DND-41 (cell line): Measurements from ENCODE around the gene SNAI3.

Source experiments
- ATAC-seq: fragments of 200-7000 bp; cut with Tn5 transposase; 3 replicates; pipeline ENCODE4 v1.9.1; 2021; ENCODE audit warnings: low read depth; ENCODE audit not compliant: insufficient read depth
- DNase-seq: peaks from one replicate; pipeline ENCODE4 v3.0.0-alpha.2; 2020
- H2AFZ ChIP-seq: 2 replicates; pipeline ENCODE4 v1.6.0; 2012; ENCODE audit warnings: low read depth, low read length
- H3K27ac ChIP-seq: 2 replicates; pipeline ENCODE4 v1.5.1; 2012; ENCODE audit warnings: low read length, inconsistent platforms
- H3K27me3 ChIP-seq: fragments of 200-600 bp; sonication (generic); 2 replicates; pipeline ENCODE4 v1.6.0; 2012; ENCODE audit warnings: low read length, mild to moderate bottlenecking, inconsistent platforms; ENCODE audit not compliant: insufficient read depth, poor library complexity
- H3K36me3 ChIP-seq: 2 replicates; pipeline ENCODE4 v1.5.1; 2012; ENCODE audit warnings: low read length, inconsistent platforms; ENCODE audit not compliant: insufficient read depth
- H3K4me1 ChIP-seq: 2 replicates; pipeline ENCODE4 v1.5.1; 2012; ENCODE audit warnings: mild to moderate bottlenecking, low read length; ENCODE audit not compliant: insufficient read depth
- H3K4me2 ChIP-seq: 2 replicates; pipeline ENCODE4 v1.6.0; 2012; ENCODE audit warnings: mild to moderate bottlenecking, moderate library complexity, low read length, inconsistent platforms; ENCODE audit not compliant: insufficient read depth
- H3K4me3 ChIP-seq, 2 experiments: fragments of 200-600 bp in 1 of 2; shearing (Covaris generic) in 1 of 2; 2 replicates each; pipeline ENCODE4 v1.5.1; 2012 to 2016; ENCODE audit warnings: inconsistent platforms in 2 of 2, low read length in 2 of 2, mild to moderate bottlenecking in 2 of 2, low read depth in 1 of 2, moderate library complexity in 1 of 2
- H3K79me2 ChIP-seq: 2 replicates; pipeline ENCODE4 v1.6.0; 2012; ENCODE audit warnings: low read length, inconsistent platforms; ENCODE audit not compliant: insufficient read depth
- H3K9ac ChIP-seq: 2 replicates; pipeline ENCODE4 v1.6.0; 2012; ENCODE audit warnings: low read depth, mild to moderate bottlenecking, inconsistent platforms, low read length, moderate library complexity
- H3K9me3 ChIP-seq: 2 replicates; pipeline ENCODE4 v1.5.1; 2012; ENCODE audit warnings: low read length, moderate library complexity, mild to moderate bottlenecking, inconsistent platforms; ENCODE audit not compliant: insufficient read depth, severe bottlenecking
- H4K20me1 ChIP-seq: 2 replicates; pipeline ENCODE4 v1.6.0; 2012; ENCODE audit warnings: low read length; ENCODE audit not compliant: insufficient read depth
- EZH2 ChIP-seq: IDR thresholded peaks from 3 replicates; pipeline ENCODE4 v1.6.1; 2012; ENCODE audit warnings: borderline replicate concordance, low read depth, mild to moderate bottlenecking, moderate library complexity, low read length, inconsistent platforms; ENCODE audit not compliant: severe bottlenecking
- TF ChIP-seq, protein P1 (sequence below): IDR thresholded peaks from 2 replicates; pipeline ENCODE4 v1.5.1; 2012; ENCODE audit warnings: borderline replicate concordance, low read length, moderate library complexity, mild to moderate bottlenecking; ENCODE audit not compliant: poor library complexity, severe bottlenecking; ENCODE audit errors: extremely low read depth

SNAI3 gene

GRCh38 chr16:88713054-88713453, 26.7 kb upstream of the SNAI3 start:
- no peak overlapping the region for H3K4me2 ChIP-seq
- H3K9ac ChIP-seq, result no peak overlapping the region
- H3K27ac ChIP-seq, result no peak overlapping the region
- H3K79me2 ChIP-seq, result peaks cover 31% of the 10 kb centered on the region
- TF ChIP-seq, protein P1, sequence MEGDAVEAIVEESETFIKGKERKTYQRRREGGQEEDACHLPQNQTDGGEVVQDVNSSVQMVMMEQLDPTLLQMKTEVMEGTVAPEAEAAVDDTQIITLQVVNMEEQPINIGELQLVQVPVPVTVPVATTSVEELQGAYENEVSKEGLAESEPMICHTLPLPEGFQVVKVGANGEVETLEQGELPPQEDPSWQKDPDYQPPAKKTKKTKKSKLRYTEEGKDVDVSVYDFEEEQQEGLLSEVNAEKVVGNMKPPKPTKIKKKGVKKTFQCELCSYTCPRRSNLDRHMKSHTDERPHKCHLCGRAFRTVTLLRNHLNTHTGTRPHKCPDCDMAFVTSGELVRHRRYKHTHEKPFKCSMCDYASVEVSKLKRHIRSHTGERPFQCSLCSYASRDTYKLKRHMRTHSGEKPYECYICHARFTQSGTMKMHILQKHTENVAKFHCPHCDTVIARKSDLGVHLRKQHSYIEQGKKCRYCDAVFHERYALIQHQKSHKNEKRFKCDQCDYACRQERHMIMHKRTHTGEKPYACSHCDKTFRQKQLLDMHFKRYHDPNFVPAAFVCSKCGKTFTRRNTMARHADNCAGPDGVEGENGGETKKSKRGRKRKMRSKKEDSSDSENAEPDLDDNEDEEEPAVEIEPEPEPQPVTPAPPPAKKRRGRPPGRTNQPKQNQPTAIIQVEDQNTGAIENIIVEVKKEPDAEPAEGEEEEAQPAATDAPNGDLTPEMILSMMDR, result no peak
- TF ChIP-seq EZH2, result no peak
- no peak overlapping the region for H3K4me3 ChIP-seq
- DNase-seq, result no peak
- peaks cover 8% of the 10 kb centered on the region for H3K4me1 ChIP-seq
- ATAC-seq, result no peak
- H3K27me3 ChIP-seq, result no peaks in the 10 kb centered on the region
- H3K9me3 ChIP-seq, result no peaks in the 10 kb centered on the region
- H2AFZ ChIP-seq, result no peak overlapping the region
- H3K36me3 ChIP-seq, result peaks cover 58% of the 10 kb centered on the region
- peaks cover 55% of the 10 kb centered on the region for H4K20me1 ChIP-seq

- H4K20me1 ChIP-seq, result peaks cover 55% of the 10 kb centered on the region
- no peak for TF ChIP-seq EZH2
- TF ChIP-seq, protein P1, result no peak
Observed at GRCh38 chr16:88712362-88712979, 26.2 kb upstream of the SNAI3 start.

DNA sequence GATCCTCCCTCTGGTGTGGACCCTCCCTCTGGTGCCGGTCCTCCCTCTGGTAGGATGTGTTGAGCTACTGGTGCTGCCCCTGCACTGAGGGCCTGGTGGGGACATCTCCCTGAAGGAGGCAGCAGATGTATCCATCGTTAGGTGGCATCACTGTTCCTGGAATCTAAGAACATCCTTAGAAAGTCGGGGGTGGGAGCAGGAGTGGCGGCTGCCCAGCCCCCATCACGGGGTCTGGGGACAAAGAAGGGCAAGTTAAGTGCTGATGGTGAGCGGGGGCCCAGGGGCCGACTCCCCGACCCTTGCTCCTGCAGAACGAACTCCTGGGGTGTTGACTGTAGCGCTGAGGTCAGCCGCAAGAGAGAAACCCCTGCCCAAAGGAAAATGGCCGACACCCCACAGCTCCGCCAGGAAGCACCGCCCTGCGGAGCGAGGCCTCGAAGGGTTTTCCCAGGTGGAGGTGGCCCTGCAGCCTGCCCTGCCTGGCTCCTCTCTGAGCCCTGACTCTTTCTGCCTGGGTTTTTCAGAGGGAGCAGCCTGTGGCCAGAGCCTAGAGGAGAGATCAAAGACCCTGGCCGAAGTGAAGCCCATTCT, 25.5 kb upstream of the SNAI3 start:
- ATAC-seq (no peak), DNase-seq (no peak)
- Histone ChIP-seq H3K4me3 (no peak overlapping the region), H3K27ac (no peak overlapping the region), H3K79me2 (peaks cover 42% of the 10 kb centered on the region), H3K36me3 (peaks cover 46% of the 10 kb centered on the region), H2AFZ (no peak overlapping the region), H4K20me1 (peaks cover 55% of the 10 kb centered on the region), H3K4me1 (peaks cover 20% of the 10 kb centered on the region), H3K9ac (no peak overlapping the region), H3K4me2 (no peak overlapping the region), H3K27me3 (no peaks in the 10 kb centered on the region), H3K9me3 (no peaks in the 10 kb centered on the region)
- TF ChIP-seq EZH2, result no peak
- TF ChIP-seq, protein P1, result no peak

More at GRCh38 chr16:88712362-88712979, 26.2 kb upstream of the SNAI3 start:
- no peaks in the 10 kb centered on the region for H3K27me3 ChIP-seq
- peaks cover 14% of the 10 kb centered on the region for H3K4me1 ChIP-seq
- no peak overlapping the region for H3K27ac ChIP-seq
- H2AFZ ChIP-seq, result no peak overlapping the region
- no peaks in the 10 kb centered on the region for H3K9me3 ChIP-seq
- peaks cover 36% of the 10 kb centered on the region for H3K79me2 ChIP-seq
- peaks cover 52% of the 10 kb centered on the region for H3K36me3 ChIP-seq
- no peak overlapping the region for H3K9ac ChIP-seq
- no peak overlapping the region for H3K4me3 ChIP-seq
- DNase-seq (no peak), ATAC-seq (no peak)
- H3K4me2 ChIP-seq, result no peak overlapping the region
